ENCODE results near the gene ATP1B1. TPM values are rescaled to one million over a fixed set of nuclear protein-coding genes. Genes with fewer than 3 reads are reported as not detected.

Gene ATP1B1
- total RNA-seq, 2 donors from 2014 or later = 200 to 342 TPM

GRCh38 chr1:169090308-169090899 lies 16.1 kb upstream of the ATP1B1 start:
- Histone ChIP-seq H3K9me3 (no peaks in the 10 kb centered on the region), H3K4me3 (no peak overlapping the region), H3K27me3 (no peaks in the 10 kb centered on the region), H3K36me3 (no peaks in the 10 kb centered on the region), H3K4me1 (peaks cover 3 to 17% of the 10 kb centered on the region in 2 donors), H3K27ac (no peak overlapping the region)
- TF ChIP-seq CTCF (IDR thresholded peaks at IDR 0.05) = no peak
- DNase-seq (ENCODE audit: low spot score) = no peak

DNA sequence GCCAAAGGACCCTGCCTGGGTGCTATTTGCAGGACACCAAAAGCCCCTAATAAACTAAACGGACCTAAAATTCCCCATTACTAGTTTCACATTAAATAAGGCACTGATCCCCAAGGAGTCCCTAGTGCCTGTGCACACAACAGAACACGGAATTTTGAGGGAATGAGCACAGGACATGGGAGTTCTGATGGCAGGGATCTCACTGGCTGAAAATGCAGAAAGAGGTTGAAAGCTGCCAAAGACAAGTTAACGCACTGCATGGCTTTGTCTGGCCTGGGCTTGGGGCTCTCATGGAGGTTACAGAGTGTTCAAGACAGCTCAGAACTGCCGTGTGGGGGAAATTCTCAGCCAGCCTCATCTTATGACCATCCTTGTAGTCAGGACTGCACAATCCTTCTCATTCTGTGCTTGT lies 15.6 kb upstream of the ATP1B1 start:
- no peaks in the 10 kb centered on the region for H3K9me3 ChIP-seq
- no peaks in the 10 kb centered on the region for H3K27me3 ChIP-seq
- DNase-seq (ENCODE audit: low spot score) = no peak
- peaks cover 3 to 17% of the 10 kb centered on the region in 2 donors for H3K4me1 ChIP-seq
- H3K4me3 ChIP-seq = no peak overlapping the region
- H3K36me3 ChIP-seq = no peaks in the 10 kb centered on the region
- H3K27ac ChIP-seq = no peak overlapping the region
- no peak for TF ChIP-seq CTCF (IDR thresholded peaks at IDR 0.05)

DNA sequence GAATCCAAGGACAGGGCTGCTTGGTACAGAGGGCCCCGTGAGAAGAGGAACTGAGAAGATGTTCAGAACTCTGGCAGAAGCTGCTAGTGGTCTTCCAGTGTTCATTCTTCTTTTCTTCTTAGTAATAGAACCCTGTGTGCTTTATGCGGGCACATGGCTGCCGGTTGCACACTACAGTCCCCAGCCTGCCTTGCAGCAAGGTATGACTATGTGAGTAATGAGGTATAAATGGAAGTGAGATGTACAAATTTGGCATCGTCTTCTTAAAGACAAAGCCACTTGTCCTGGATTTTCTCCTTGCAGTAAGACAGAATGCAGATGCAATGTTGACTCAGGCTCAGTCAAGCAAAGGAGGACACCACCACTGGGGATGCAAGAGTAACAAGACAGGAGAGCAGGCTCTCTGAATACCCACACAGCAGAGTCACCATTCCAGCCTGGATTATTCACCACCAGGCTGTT lies 15.0 kb upstream of the ATP1B1 start:
- no peak for TF ChIP-seq CTCF (IDR thresholded peaks at IDR 0.05)
- no peaks in the 10 kb centered on the region for H3K36me3 ChIP-seq
- no peak overlapping the region for H3K4me3 ChIP-seq
- DNase-seq (ENCODE audit: low spot score) = no peak
- H3K9me3 ChIP-seq = no peaks in the 10 kb centered on the region
- H3K4me1 ChIP-seq = peaks cover 3 to 12% of the 10 kb centered on the region in 2 donors
- H3K27me3 ChIP-seq = no peaks in the 10 kb centered on the region
- no peak overlapping the region for H3K27ac ChIP-seq

DNA sequence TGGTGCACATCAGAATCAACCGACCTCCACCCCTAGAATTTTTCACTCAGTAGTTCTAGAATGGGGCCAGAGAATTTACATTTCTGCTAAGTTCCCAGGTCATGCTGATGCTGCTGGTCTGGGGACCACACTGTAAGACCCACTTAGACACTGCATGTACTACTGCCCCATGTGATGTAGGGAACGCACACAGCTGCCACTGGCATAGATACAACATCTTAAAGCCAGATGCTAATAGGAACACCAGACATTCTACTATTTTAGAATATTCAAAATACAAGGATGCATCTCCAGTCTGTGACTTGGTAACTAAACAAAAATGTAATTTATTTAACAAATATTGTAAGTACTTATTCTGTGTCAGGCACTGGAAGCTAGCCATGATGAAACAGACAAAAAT lies 14.1 kb upstream of the ATP1B1 start:
- H3K4me3 ChIP-seq = no peak overlapping the region
- no peak for TF ChIP-seq CTCF (IDR thresholded peaks at IDR 0.05)
- no peaks in the 10 kb centered on the region for H3K27me3 ChIP-seq
- peaks cover 3% of the 10 kb centered on the region in 2 donors for H3K4me1 ChIP-seq
- H3K36me3 ChIP-seq = no peaks in the 10 kb centered on the region
- no peak for DNase-seq (ENCODE audit: low spot score)
- H3K9me3 ChIP-seq = no peaks in the 10 kb centered on the region
- H3K27ac ChIP-seq = no peak overlapping the region

DNA sequence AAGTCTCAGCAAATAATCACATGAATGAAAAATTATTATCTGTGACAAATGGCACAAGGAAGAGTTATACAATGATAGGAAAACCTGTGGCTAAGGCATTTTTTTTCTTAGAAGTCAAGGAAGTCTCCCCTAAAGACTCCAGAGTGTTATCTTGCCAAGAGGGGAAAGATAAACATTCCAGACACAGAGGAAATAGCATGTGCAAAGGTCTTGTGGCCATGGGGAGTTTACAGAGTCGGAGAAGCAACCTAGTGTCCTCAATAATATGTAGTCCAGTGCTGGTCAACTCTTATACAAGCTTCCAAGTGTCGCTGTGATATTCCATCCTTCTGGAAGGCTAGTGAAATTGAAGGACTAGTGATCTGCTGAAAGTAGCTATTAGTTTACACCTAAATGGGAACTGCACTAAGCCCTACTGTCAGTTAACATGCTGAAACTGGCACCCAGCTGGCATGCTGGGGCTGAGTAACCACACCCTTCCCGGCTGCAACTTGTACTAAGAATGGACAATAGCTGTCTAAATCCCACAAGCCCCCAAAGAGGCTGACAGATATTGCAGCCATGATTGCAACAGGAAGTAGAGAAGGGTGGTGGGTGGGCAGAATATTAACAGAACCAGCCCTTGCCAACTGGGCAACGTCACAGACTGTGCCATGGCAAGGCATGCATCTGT lies 11.5 kb upstream of the ATP1B1 start:
- Histone ChIP-seq H3K9me3 (no peaks in the 10 kb centered on the region), H3K27me3 (no peaks in the 10 kb centered on the region), H3K4me3 (no peak overlapping the region), H3K4me1 (no peaks in the 10 kb centered on the region), H3K36me3 (no peaks in the 10 kb centered on the region), H3K27ac (no peak overlapping the region)
- DNase-seq (ENCODE audit: low spot score) = no peak
- no peak for TF ChIP-seq CTCF (IDR thresholded peaks at IDR 0.05)
